Measurements from ENCODE around the gene MGRN1.

Gene MGRN1

DNA sequence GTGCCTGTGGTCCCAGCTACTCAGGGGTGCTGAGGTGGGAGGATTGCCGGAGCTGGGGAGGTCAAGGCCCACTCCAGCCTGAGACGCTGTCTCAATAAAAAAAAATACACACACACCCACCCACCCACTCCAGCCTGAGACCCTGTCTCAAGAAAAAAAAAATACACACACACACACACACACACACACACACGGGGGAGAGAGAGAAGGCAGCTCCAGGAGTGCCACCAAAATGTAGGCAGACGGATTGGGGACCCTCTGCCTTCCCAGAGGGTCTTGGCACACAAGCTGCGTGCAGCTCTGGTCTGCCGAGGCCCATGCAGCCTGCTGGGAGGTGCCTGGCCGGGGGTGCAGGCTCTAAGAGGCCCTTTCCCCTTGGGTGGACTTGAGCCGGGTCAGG lies 62.8 kb downstream of the MGRN1 start:
- TF ChIP-seq, protein P1, sequence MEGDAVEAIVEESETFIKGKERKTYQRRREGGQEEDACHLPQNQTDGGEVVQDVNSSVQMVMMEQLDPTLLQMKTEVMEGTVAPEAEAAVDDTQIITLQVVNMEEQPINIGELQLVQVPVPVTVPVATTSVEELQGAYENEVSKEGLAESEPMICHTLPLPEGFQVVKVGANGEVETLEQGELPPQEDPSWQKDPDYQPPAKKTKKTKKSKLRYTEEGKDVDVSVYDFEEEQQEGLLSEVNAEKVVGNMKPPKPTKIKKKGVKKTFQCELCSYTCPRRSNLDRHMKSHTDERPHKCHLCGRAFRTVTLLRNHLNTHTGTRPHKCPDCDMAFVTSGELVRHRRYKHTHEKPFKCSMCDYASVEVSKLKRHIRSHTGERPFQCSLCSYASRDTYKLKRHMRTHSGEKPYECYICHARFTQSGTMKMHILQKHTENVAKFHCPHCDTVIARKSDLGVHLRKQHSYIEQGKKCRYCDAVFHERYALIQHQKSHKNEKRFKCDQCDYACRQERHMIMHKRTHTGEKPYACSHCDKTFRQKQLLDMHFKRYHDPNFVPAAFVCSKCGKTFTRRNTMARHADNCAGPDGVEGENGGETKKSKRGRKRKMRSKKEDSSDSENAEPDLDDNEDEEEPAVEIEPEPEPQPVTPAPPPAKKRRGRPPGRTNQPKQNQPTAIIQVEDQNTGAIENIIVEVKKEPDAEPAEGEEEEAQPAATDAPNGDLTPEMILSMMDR (conservative IDR thresholded peaks at IDR 0.05; ENCODE audit: low read length) = no peak
- H3K4me3 ChIP-seq (ENCODE audit: low read length) = no peak overlapping the region
- no peak for DNase-seq (ENCODE audit: low read depth)

DNA sequence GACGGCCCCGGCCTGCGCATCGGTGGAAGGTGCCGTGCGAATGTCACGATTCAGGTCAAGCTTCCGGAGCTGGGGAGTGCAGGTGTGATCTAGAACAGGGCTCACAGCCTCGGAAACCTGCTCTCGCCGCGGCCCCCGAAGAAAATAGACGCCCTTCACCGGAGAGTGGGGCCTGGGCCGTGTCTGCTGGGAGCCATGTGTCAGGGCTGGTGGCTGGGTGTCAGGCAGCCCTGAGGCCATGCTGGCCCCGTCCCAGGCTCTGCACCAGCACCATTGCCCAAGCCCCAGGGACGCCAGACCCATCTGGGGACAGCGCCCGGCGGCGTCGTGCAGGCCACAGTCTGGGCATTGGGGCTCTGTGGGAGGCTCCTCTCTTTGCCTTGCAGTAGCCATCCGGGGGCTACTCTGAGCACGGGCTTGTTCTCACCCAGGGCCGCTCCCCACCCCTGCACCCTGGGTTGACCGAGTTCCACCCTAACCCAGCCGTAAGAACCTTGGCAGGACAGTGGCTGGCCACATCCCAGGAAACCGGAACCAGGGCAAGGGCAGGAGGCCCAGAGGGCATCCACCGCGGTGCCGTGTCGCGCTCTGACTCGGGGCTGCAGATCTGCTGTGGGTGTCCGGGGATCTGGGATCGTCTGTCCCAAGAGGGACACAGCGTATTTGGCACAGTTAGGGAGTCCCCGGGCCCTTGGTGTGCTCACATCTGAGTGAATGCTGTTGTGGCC lies 63.5 kb downstream of the MGRN1 start:
- TF ChIP-seq, protein P1 (conservative IDR thresholded peaks at IDR 0.05; ENCODE audit: low read length) = no peak
- no peak for DNase-seq (ENCODE audit: low read depth)
- H3K4me3 ChIP-seq (ENCODE audit: low read length) = no peak overlapping the region

DNA sequence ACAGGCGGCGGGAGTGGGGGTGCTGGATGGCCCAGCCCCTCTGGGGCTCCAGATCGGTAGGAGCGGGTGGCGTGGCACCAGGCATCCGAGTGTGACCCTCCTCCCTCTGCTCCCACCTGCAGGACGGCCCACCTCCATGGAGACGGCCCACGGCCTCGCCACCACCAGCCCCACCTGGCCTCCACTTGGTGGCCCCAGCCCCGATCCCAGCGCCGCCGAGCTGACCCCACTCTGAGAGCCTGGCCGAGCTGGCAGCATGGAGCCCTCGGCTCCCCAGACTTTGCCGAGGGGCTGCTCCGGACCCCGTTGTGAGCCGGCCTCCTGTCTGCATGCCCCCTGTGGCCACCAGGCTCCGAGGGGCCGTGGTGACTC lies 64.0 kb downstream of the MGRN1 start:
- DNase-seq (ENCODE audit: low read depth) = no peak
- no peak overlapping the region for H3K4me3 ChIP-seq (ENCODE audit: low read length)
- TF ChIP-seq, protein P1 (conservative IDR thresholded peaks at IDR 0.05; ENCODE audit: low read length) = no peak

DNA sequence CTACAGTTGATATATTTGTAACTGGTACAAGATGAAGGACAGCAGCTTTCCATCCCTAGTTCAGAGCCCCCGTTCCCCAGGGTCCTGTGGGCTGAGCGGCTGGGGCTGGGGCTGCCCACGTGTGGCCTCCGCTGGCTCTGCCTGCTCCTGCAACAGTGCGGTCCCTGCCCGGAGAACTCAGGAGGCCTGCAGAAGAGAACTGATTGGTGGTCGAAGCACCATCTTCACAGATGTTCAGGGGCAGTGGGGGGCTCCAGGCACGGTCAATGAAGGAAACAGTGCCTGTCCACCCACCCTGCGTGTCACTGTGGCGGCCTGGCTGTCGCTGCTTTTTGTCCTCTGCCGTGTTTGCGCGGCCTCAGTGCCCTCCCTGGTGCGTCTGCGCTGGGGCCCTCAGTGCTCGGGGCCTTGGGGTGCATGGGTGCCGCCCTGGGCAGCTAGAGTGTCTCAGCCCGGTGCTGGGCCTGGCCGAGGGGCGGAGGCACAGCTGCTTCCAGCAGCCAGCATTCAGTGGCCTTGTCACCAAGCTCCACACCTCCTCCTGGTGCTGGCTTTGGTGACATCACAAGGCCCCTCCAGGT lies 64.6 kb downstream of the MGRN1 start:
- H3K4me3 ChIP-seq (ENCODE audit: low read length) = no peak overlapping the region
- DNase-seq (ENCODE audit: low read depth) = no peak
- TF ChIP-seq, protein P1 (conservative IDR thresholded peaks at IDR 0.05; ENCODE audit: low read length) = no peak

DNA sequence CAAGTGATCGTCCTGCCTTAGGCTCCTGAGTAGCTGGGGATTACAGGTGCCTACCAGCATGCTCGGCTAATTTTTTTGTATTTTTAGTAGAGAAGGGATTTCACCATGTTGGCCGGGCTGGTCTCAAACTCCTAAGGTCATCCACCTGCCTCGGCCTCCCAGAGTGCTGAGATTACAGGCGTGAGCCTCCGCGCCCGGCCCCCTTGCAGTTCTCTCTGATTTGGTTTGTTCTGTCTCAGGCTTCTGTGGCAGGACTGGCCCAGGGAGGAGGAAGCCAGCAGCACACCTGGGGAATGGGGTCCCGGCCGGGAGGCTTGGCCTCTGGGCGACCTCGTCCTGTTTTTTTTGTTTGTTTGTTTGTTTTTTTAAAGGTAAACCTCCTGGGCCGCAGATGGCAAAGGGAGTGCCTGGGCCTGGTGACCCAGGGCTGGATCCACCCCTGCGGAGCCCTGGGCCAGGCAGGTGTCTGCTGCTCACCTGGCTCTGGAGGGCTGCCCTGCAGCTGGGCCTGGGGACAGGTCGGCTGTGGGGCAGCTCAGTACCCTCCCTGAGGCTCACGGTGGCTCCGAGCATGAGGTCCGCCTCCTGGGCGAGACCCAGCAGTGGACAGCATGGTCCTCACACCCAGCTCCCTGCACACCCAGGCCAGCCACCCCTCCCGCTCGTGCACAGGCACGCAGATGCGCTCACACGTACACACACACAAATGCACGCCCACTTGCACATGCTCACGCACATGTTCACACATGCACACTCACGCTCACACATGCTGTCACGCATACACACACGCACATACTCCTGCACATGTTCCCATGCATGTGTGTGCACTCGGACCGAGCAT lies 65.5 kb downstream of the MGRN1 start:
- DNase-seq (ENCODE audit: low read depth) = no peak
- TF ChIP-seq, protein P1 (conservative IDR thresholded peaks at IDR 0.05; ENCODE audit: low read length) = no peak
- H3K4me3 ChIP-seq (ENCODE audit: low read length) = no peak overlapping the region

DNA sequence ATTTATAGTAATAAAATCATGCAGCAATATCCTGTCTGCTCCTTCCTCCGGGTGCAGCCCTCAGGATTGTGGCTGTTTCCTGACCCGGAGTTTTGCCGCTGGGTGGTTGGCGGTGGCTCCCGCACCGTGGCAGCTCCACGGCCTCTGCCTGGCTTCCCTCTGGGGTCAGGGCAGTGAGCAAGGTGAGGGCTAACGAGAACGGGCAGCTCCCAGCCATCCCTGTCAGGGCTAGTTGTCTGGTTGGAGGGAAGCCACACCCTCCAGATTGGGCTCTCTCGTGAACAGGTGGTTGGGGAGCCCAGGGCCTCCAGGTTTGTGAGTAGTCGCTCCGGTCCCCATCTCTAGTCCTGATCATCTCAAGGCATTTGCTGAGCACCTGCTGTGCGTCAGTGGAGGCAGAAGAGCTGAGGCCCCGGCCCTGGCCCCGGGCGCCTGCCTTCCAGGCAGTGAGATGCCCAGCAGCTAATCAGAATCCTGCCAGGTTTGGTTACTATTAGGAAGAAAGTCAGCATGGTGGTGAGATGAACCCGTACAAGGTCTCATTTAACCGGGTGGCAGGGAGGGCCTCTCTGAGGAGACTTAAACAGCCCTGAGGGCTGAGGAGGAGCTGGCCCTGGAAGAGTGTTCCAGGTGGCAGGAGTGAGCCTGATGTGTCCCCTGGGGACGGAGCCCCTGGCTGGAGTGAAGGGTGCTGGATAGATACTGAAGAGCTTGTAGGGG lies 66.5 kb downstream of the MGRN1 start:
- TF ChIP-seq, protein P1 (conservative IDR thresholded peaks at IDR 0.05; ENCODE audit: low read length) = no peak
- DNase-seq (ENCODE audit: low read depth) = no peak
- H3K4me3 ChIP-seq (ENCODE audit: low read length) = no peak overlapping the region

All from AG10803 (cell line).